GM19372 (cell line): ENCODE data around the gene CDH23.

Source experiments
- ATAC-seq: cut with Tn5 transposase; IDR thresholded peaks from one replicate; pipeline ENCODE4 v1.9.1; 2021; ENCODE audit warnings: mild to moderate bottlenecking, low read depth, moderate library complexity; ENCODE audit not compliant: unreplicated experiment

The CDH23 gene

GRCh38 chr10:71756311-71757191, 359.8 kb downstream of the CDH23 start:
- ATAC-seq, result no peak

GRCh38 chr10:71757399-71757922, 360.7 kb downstream of the CDH23 start:
- no peak for ATAC-seq

- ATAC-seq, result no peak
Observed at GRCh38 chr10:71761105-71761511, 364.4 kb downstream of the CDH23 start.

GRCh38 chr10:71761541-71762113, 364.9 kb downstream of the CDH23 start:
- no peak for ATAC-seq

GRCh38 chr10:71762324-71762723, 365.6 kb downstream of the CDH23 start:
- no peak for ATAC-seq

GRCh38 chr10:71763352-71764127, 366.8 kb downstream of the CDH23 start:
- ATAC-seq, result no peak

- ATAC-seq, result no peak
Observed at GRCh38 chr10:71765176-71765904, 368.6 kb downstream of the CDH23 start.

- no peak for ATAC-seq
Observed at GRCh38 chr10:71765906-71766716, 369.4 kb downstream of the CDH23 start.

GRCh38 chr10:71766717-71767419, 370.1 kb downstream of the CDH23 start:
- no peak for ATAC-seq

GRCh38 chr10:71767420-71768035, 370.8 kb downstream of the CDH23 start:
- ATAC-seq, result no peak

- peak; percentile 20 for ATAC-seq
Observed at GRCh38 chr10:71769279-71769823, 372.6 kb downstream of the CDH23 start.

- no peak for ATAC-seq
Observed at GRCh38 chr10:71770255-71770654, 373.5 kb downstream of the CDH23 start.

- no peak for ATAC-seq
Observed at GRCh38 chr10:71770789-71771188, 374.1 kb downstream of the CDH23 start.

- ATAC-seq, result no peak
Observed at GRCh38 chr10:71771204-71771603, 374.5 kb downstream of the CDH23 start.

GRCh38 chr10:71771821-71772617, 375.3 kb downstream of the CDH23 start:
- ATAC-seq, result no peak

GRCh38 chr10:71772832-71773220, 376.1 kb downstream of the CDH23 start:
- ATAC-seq, result no peak

GRCh38 chr10:71773221-71773971, 376.7 kb downstream of the CDH23 start, which contains the start of gene VSIR:
TSS of gene VSIR (minus strand) at chr10:71773520. CDS start at chr10:71773439, 81 bp downstream.
- ATAC-seq, result peak; percentile 48
